ENCODE measurements around the gene NR0B2.

The NR0B2 gene

GRCh38 chr1:26945138-26945537, 31.4 kb upstream of the NR0B2 start:
- Histone ChIP-seq H3K27ac (no peak overlapping the region), H3K4me1 (no peaks in the 10 kb centered on the region), H3K4me3 (no peak overlapping the region), H3K27me3 (no peaks in the 10 kb centered on the region), H3K36me3 (peaks cover 53 to 84% (median 59%) of the 10 kb centered on the region in 3 donors), H3K9me3 (no peaks in the 10 kb centered on the region)
- TF ChIP-seq CTCF (IDR thresholded peaks at IDR 0.05) = no peak
- intact Hi-C loops (cut with DNase I; ENCODE audit: low total_unique reads) = no loop called here
- no peak for DNase-seq

- Histone ChIP-seq H3K4me3 (no peak overlapping the region), H3K27me3 (no peaks in the 10 kb centered on the region), H3K36me3 (peaks cover 53 to 69% (median 59%) of the 10 kb centered on the region in 3 donors), H3K27ac (no peak overlapping the region), H3K9me3 (no peaks in the 10 kb centered on the region), H3K4me1 (no peaks in the 10 kb centered on the region)
- intact Hi-C loops (cut with DNase I; ENCODE audit: low total_unique reads) = no loop called here
- TF ChIP-seq CTCF (IDR thresholded peaks at IDR 0.05) = no peak
- no peak for DNase-seq
Observed at GRCh38 chr1:26942656-26943055, 28.9 kb upstream of the NR0B2 start.

GRCh38 chr1:26941311-26941710, 27.5 kb upstream of the NR0B2 start:
- Histone ChIP-seq H3K36me3 (peaks cover 52 to 69% (median 57%) of the 10 kb centered on the region in 3 donors), H3K27me3 (no peaks in the 10 kb centered on the region), H3K4me3 (no peak overlapping the region), H3K27ac (no peak overlapping the region), H3K4me1 (no peaks in the 10 kb centered on the region), H3K9me3 (no peaks in the 10 kb centered on the region)
- intact Hi-C loops (cut with DNase I; ENCODE audit: low total_unique reads) = no loop called here
- no peak for TF ChIP-seq CTCF (IDR thresholded peaks at IDR 0.05)
- DNase-seq = no peak

- Histone ChIP-seq H3K9me3 (no peaks in the 10 kb centered on the region), H3K27ac (no peak overlapping the region), H3K27me3 (no peaks in the 10 kb centered on the region), H3K4me1 (no peaks in the 10 kb centered on the region), H3K36me3 (peaks cover 39 to 64% (median 39%) of the 10 kb centered on the region in 3 donors), H3K4me3 (no peak overlapping the region)
- TF ChIP-seq CTCF (IDR thresholded peaks at IDR 0.05) = no peak
- DNase-seq = no peak
- intact Hi-C loops (cut with DNase I; ENCODE audit: low total_unique reads) = no loop called here
Observed at GRCh38 chr1:26938659-26939025, 24.9 kb upstream of the NR0B2 start.

GRCh38 chr1:26938004-26938658, 24.4 kb upstream of the NR0B2 start:
- no peak for TF ChIP-seq CTCF (IDR thresholded peaks at IDR 0.05)
- H3K4me3 ChIP-seq = no peak overlapping the region
- intact Hi-C loops (cut with DNase I; ENCODE audit: low total_unique reads) = no loop called here
- no peaks in the 10 kb centered on the region for H3K27me3 ChIP-seq
- H3K27ac ChIP-seq = no peak overlapping the region
- H3K4me1 ChIP-seq = no peaks in the 10 kb centered on the region
- H3K36me3 ChIP-seq = peaks cover 34 to 64% (median 35%) of the 10 kb centered on the region in 3 donors
- no peak for DNase-seq
- H3K9me3 ChIP-seq = no peaks in the 10 kb centered on the region

GRCh38 chr1:26936823-26937222, 23.0 kb upstream of the NR0B2 start:
- DNase-seq = no peak
- Histone ChIP-seq H3K9me3 (no peaks in the 10 kb centered on the region), H3K27ac (no peak overlapping the region), H3K4me1 (no peaks in the 10 kb centered on the region), H3K4me3 (no peak overlapping the region), H3K27me3 (no peaks in the 10 kb centered on the region), H3K36me3 (peaks cover 21 to 62% (median 22%) of the 10 kb centered on the region in 3 donors)
- no peak for TF ChIP-seq CTCF (IDR thresholded peaks at IDR 0.05)
- intact Hi-C loops (cut with DNase I; ENCODE audit: low total_unique reads) = no loop called here
